Measurements from ENCODE around the gene ADORA2A. TPM values are rescaled to one million over a fixed set of nuclear protein-coding genes. Genes with fewer than 3 reads are reported as not detected.

Gene ADORA2A
- total and polyA plus RNA-seq, 2 of the 8 experiments (the other 6 are each of a cell fraction or from before 2014, with no cell fraction given), result 7.1 to 20.3 TPM

GRCh38 chr22:24405631-24406321 lies 21.6 kb upstream of the ADORA2A start:
- H3K18ac ChIP-seq (ENCODE audit: extremely low read depth, low read length), result no peak overlapping the region
- no peak overlapping the region for H3K4me2 ChIP-seq (ENCODE audit: insufficient read depth in 1 of 2, low read depth in 2 of 2, low read length in 2 of 2)
- FAIRE-seq, result no peak
- no peak overlapping the region for H2BK120ac ChIP-seq (replicated peaks; ENCODE audit: low read depth, low read length)
- CTCF ChIA-PET (ENCODE audit: partially characterized antibody), result interaction anchor here (0.6 to 8.3 kb wide), 8 partner anchors 12 to 116 kb away, joined by 3 to 83 read pairs (median 4); no protein-coding TSS in a partner anchor
- 94% methylated on average over 12 of the region's 12 CpGs; no CpG with 5 or more reads in 1 of the 2 experiments for WGBS, 2 experiments (ENCODE audit: extremely low coverage in 1 of 2, insufficient coverage in 1 of 2, insufficient read length in 1 of 2, insufficient replicate concordance in 2 of 2, low coverage in 1 of 2, low lambda C conversion rate in 2 of 2, missing lambda C conversion rate in 1 of 2)
- no peaks in the 10 kb centered on the region for H3K23me2 ChIP-seq (ENCODE audit: low read depth, low read length)
- peaks cover 0 to 12% (median 0%) of the 10 kb centered on the region in 4 experiments; a peak in 2 of 7 replicates for H3K4me1 ChIP-seq (replicated peaks in 1 of 4; ENCODE audit: control insufficient read depth in 3 of 4, insufficient read depth in 4 of 4, low read length in 3 of 4)
- H3K9me3 ChIP-seq (ENCODE audit: insufficient read depth in 2 of 2, low read depth in 1 of 2, low read length in 1 of 2), result no peaks in the 10 kb centered on the region
- H3K23ac ChIP-seq (ENCODE audit: insufficient read length), result no peak overlapping the region
- H3K27me3 ChIP-seq (replicated peaks in 1 of 4; ENCODE audit: control insufficient read depth in 3 of 4, extremely low read depth in 1 of 4, insufficient read depth in 3 of 4, low read length in 3 of 4), result no peaks in the 10 kb centered on the region
- no peak for DNase-seq (ENCODE audit: low read depth in 1 of 2, low spot score in 2 of 2)
- no peaks in the 10 kb centered on the region for H3K79me2 ChIP-seq (ENCODE audit: control insufficient read depth in 1 of 2, insufficient read depth in 2 of 2, low read length in 2 of 2)
- H3K79me1 ChIP-seq (ENCODE audit: low read depth, low read length), result no peaks in the 10 kb centered on the region
- no peak overlapping the region for H3K4me3 ChIP-seq (ENCODE audit: extremely low read depth in 1 of 4, insufficient read depth in 2 of 4, low read depth in 3 of 4, low read length in 4 of 4)
- H4K20me1 ChIP-seq (replicated peaks in 1 of 2; ENCODE audit: control insufficient read depth in 1 of 2, insufficient read depth in 2 of 2, low read length in 2 of 2), result peaks cover 0 to 4% of the 10 kb centered on the region in 2 experiments
- POLR2A ChIA-PET (ENCODE audit: partially characterized antibody), result interaction anchor here (0.6 to 1.2 kb wide), 2 partner anchors 12 to 135 kb away, joined by 3 to 5 read pairs; no protein-coding TSS in a partner anchor
- H2BK12ac ChIP-seq (ENCODE audit: low read depth, low read length), result no peak overlapping the region
- H2AK5ac ChIP-seq (ENCODE audit: low read depth, low read length), result no peak overlapping the region
- H2BK15ac ChIP-seq (ENCODE audit: low read length), result no peak overlapping the region
- no peak overlapping the region for H2AFZ ChIP-seq (ENCODE audit: low read length)
- H4K91ac ChIP-seq (replicated peaks; ENCODE audit: insufficient read length, low read length), result no peak overlapping the region
- no peak overlapping the region for H4K8ac ChIP-seq (ENCODE audit: extremely low read depth, insufficient read depth, low read length)
- H2BK5ac ChIP-seq (ENCODE audit: low read depth, low read length), result peak overlapping the region; percentile 44; the same call in 1 of the 2 replicates
- no peak overlapping the region for H2BK20ac ChIP-seq (ENCODE audit: low read length)
- no peak overlapping the region for H3K56ac ChIP-seq (replicated peaks; ENCODE audit: insufficient read length, low read depth, low read length)
- no peak overlapping the region for H4K5ac ChIP-seq (ENCODE audit: insufficient read length, low read depth, low read length)
- peaks cover 0 to 3% (median 0%) of the 10 kb centered on the region in 4 experiments; a peak in 2 of 8 replicates for H3K36me3 ChIP-seq (ENCODE audit: control insufficient read depth in 2 of 4, insufficient read depth in 4 of 4, low read length in 3 of 4)
- no peak overlapping the region for H3K14ac ChIP-seq (ENCODE audit: insufficient read length)
- no peak overlapping the region for H3K9ac ChIP-seq (replicated peaks in 1 of 4; ENCODE audit: extremely low read depth in 1 of 4, low read depth in 3 of 4, low read length in 3 of 4)
- H3K4ac ChIP-seq (replicated peaks; ENCODE audit: insufficient read length, low read depth, low read length), result no peak overlapping the region
- H3K27ac ChIP-seq (ENCODE audit: low read depth, low read length), result no peak overlapping the region
- TF ChIP-seq HDAC6 (IDR thresholded peaks at IDR 0.05; ENCODE audit: low read depth, low read length), result no peak
- no peak for TF ChIP-seq CREB1 (IDR thresholded peaks at IDR 0.05)
